Measurements from ENCODE around the gene MTG2.
"Not testable (repeated sequence)": the region's sequence is repeated elsewhere in the genome, so short reads cannot be mapped to it uniquely, and the experiment has no call there.

MTG2 gene

GRCh38 chr20:62146019-62146755 is 36.6 kb upstream of the MTG2 start:
- H2AK5ac ChIP-seq (ENCODE audit: low read length, severe bottlenecking): no peak overlapping the region
- H3K9me3 ChIP-seq (ENCODE audit: control insufficient read depth, low read length): no peaks in the 10 kb centered on the region
- no peak overlapping the region for H2BK15ac ChIP-seq (ENCODE audit: low read depth, poor library complexity, severe bottlenecking)
- H3K18ac ChIP-seq (ENCODE audit: low read depth in 1 of 2, low read length in 2 of 2): no peak overlapping the region
- H3K27ac ChIP-seq (ENCODE audit: low read length, poor library complexity, severe bottlenecking): no peak overlapping the region
- peak overlapping the region in 1 of 2 experiments; percentile 40 for H3K23ac ChIP-seq (ENCODE audit: low read length in 2 of 2)
- no peak overlapping the region for H3K14ac ChIP-seq (ENCODE audit: low read length in 2 of 2)
- no peak overlapping the region for H2BK5ac ChIP-seq (ENCODE audit: low read depth, low read length, poor library complexity, severe bottlenecking)
- no peak overlapping the region for H4K91ac ChIP-seq (ENCODE audit: low read length)
- peaks cover 36% of the 10 kb centered on the region for H3K4me1 ChIP-seq (ENCODE audit: control insufficient read depth, insufficient read depth, low read depth, low read length)
- 97% methylated on average over 22 of the region's 22 CpGs for WGBS
- H3K9ac ChIP-seq (ENCODE audit: low read length): no peak overlapping the region
- no peak for DNase-seq
- no peak overlapping the region for H2AFZ ChIP-seq (ENCODE audit: low read depth, low read length)
- no peak overlapping the region for H2BK12ac ChIP-seq (ENCODE audit: low read length in 2 of 2)
- H3K36me3 ChIP-seq (ENCODE audit: control insufficient read depth in 1 of 2, insufficient read depth in 2 of 2, low read depth in 1 of 2, low read length in 2 of 2): peaks cover 11 to 26% of the 10 kb centered on the region in 2 experiments
- H3K4ac ChIP-seq (ENCODE audit: low read depth in 1 of 2, low read length in 2 of 2): no peak overlapping the region
- no peak overlapping the region for H3K4me3 ChIP-seq (ENCODE audit: insufficient read depth in 1 of 2, low read depth in 1 of 2, low read length in 2 of 2)
- no peak overlapping the region for H3K4me2 ChIP-seq (ENCODE audit: low read length, poor library complexity, severe bottlenecking)
- H3K27me3 ChIP-seq (ENCODE audit: control insufficient read depth in 1 of 2, insufficient read depth in 1 of 2, low read length in 2 of 2): no peaks in the 10 kb centered on the region
- H2BK120ac ChIP-seq (ENCODE audit: low read depth, low read length): no peak overlapping the region
- peaks cover 9% of the 10 kb centered on the region for H3K79me1 ChIP-seq (replicated peaks; ENCODE audit: low read length, poor library complexity, severe bottlenecking)
- H4K8ac ChIP-seq (ENCODE audit: low read length): no peak overlapping the region

- no peak for DNase-seq
- Histone ChIP-seq H2AK5ac (ENCODE audit: low read length, severe bottlenecking) (no peak overlapping the region), H3K4me2 (ENCODE audit: low read length, poor library complexity, severe bottlenecking) (no peak overlapping the region), H3K27ac (ENCODE audit: low read length, poor library complexity, severe bottlenecking) (no peak overlapping the region), H2BK15ac (ENCODE audit: low read depth, poor library complexity, severe bottlenecking) (no peak overlapping the region), H2AFZ (ENCODE audit: low read depth, low read length) (no peak overlapping the region), H3K9me3 (ENCODE audit: control insufficient read depth, low read length) (no peaks in the 10 kb centered on the region), H3K14ac (ENCODE audit: low read length in 2 of 2) (no peak overlapping the region), H2BK12ac (ENCODE audit: low read length in 2 of 2) (peak overlapping the region in 1 of 2 experiments; percentile 31), H3K27me3 (ENCODE audit: control insufficient read depth in 1 of 2, insufficient read depth in 1 of 2, low read length in 2 of 2) (no peaks in the 10 kb centered on the region), H3K18ac (ENCODE audit: low read depth in 1 of 2, low read length in 2 of 2) (no peak overlapping the region), H3K79me1 (replicated peaks; ENCODE audit: low read length, poor library complexity, severe bottlenecking) (peaks cover 15% of the 10 kb centered on the region), H3K4me3 (ENCODE audit: insufficient read depth in 1 of 2, low read depth in 1 of 2, low read length in 2 of 2) (no peak overlapping the region), H4K8ac (ENCODE audit: low read length) (peak overlapping the region; percentile 27), H3K9ac (ENCODE audit: low read length) (no peak overlapping the region), H2BK5ac (ENCODE audit: low read depth, low read length, poor library complexity, severe bottlenecking) (no peak overlapping the region), H3K4ac (ENCODE audit: low read depth in 1 of 2, low read length in 2 of 2) (peak overlapping the region in 1 of 2 experiments; percentile 13), H4K91ac (ENCODE audit: low read length) (no peak overlapping the region), H3K36me3 (ENCODE audit: control insufficient read depth in 1 of 2, insufficient read depth in 2 of 2, low read depth in 1 of 2, low read length in 2 of 2) (peaks cover 11 to 29% of the 10 kb centered on the region in 2 experiments), H2BK120ac (ENCODE audit: low read depth, low read length) (no peak overlapping the region), H3K23ac (ENCODE audit: low read length in 2 of 2) (no peak overlapping the region), H3K4me1 (ENCODE audit: control insufficient read depth, insufficient read depth, low read depth, low read length) (peaks cover 41% of the 10 kb centered on the region)
- WGBS: 98% methylated on average over 6 of the region's 6 CpGs
Measured at GRCh38 chr20:62147125-62147524, 35.7 kb upstream of the MTG2 start.

- Histone ChIP-seq H4K8ac (ENCODE audit: low read length) (no peak overlapping the region), H2BK120ac (ENCODE audit: low read depth, low read length) (no peak overlapping the region), H3K4me1 (ENCODE audit: control insufficient read depth, insufficient read depth, low read depth, low read length) (peaks cover 42% of the 10 kb centered on the region), H3K4me2 (ENCODE audit: low read length, poor library complexity, severe bottlenecking) (no peak overlapping the region), H3K14ac (ENCODE audit: low read length in 2 of 2) (no peak overlapping the region), H2AK5ac (ENCODE audit: low read length, severe bottlenecking) (no peak overlapping the region), H2BK5ac (ENCODE audit: low read depth, low read length, poor library complexity, severe bottlenecking) (no peak overlapping the region), H3K27ac (ENCODE audit: low read length, poor library complexity, severe bottlenecking) (no peak overlapping the region), H3K79me1 (replicated peaks; ENCODE audit: low read length, poor library complexity, severe bottlenecking) (peaks cover 17% of the 10 kb centered on the region), H4K91ac (ENCODE audit: low read length) (no peak overlapping the region), H3K4ac (ENCODE audit: low read depth in 1 of 2, low read length in 2 of 2) (no peak overlapping the region), H2AFZ (ENCODE audit: low read depth, low read length) (no peak overlapping the region), H3K9me3 (ENCODE audit: control insufficient read depth, low read length) (no peaks in the 10 kb centered on the region), H2BK12ac (ENCODE audit: low read length in 2 of 2) (no peak overlapping the region), H3K18ac (ENCODE audit: low read depth in 1 of 2, low read length in 2 of 2) (no peak overlapping the region), H3K23ac (ENCODE audit: low read length in 2 of 2) (no peak overlapping the region), H3K27me3 (ENCODE audit: control insufficient read depth in 1 of 2, insufficient read depth in 1 of 2, low read length in 2 of 2) (no peaks in the 10 kb centered on the region), H3K36me3 (ENCODE audit: control insufficient read depth in 1 of 2, insufficient read depth in 2 of 2, low read depth in 1 of 2, low read length in 2 of 2) (peaks cover 13 to 33% of the 10 kb centered on the region in 2 experiments), H2BK15ac (ENCODE audit: low read depth, poor library complexity, severe bottlenecking) (no peak overlapping the region), H3K9ac (ENCODE audit: low read length) (no peak overlapping the region), H3K4me3 (ENCODE audit: insufficient read depth in 1 of 2, low read depth in 1 of 2, low read length in 2 of 2) (no peak overlapping the region)
- 96% methylated on average over 9 of the region's 9 CpGs for WGBS
- DNase-seq: no peak
Measured at GRCh38 chr20:62147528-62147927, 35.3 kb upstream of the MTG2 start.

GRCh38 chr20:62148383-62148782 is 34.4 kb upstream of the MTG2 start:
- not testable (repeated sequence) for H3K27ac ChIP-seq (ENCODE audit: low read length, poor library complexity, severe bottlenecking); DNase-seq; H3K14ac ChIP-seq (ENCODE audit: low read length in 2 of 2); H2BK12ac ChIP-seq (ENCODE audit: low read length in 2 of 2); H2BK15ac ChIP-seq (ENCODE audit: low read depth, poor library complexity, severe bottlenecking); H3K9ac ChIP-seq (ENCODE audit: low read length); H3K18ac ChIP-seq (ENCODE audit: low read depth in 1 of 2, low read length in 2 of 2); H4K8ac ChIP-seq (ENCODE audit: low read length); H3K4me3 ChIP-seq (ENCODE audit: insufficient read depth in 1 of 2, low read depth in 1 of 2, low read length in 2 of 2); H3K4me2 ChIP-seq (ENCODE audit: low read length, poor library complexity, severe bottlenecking); H2BK5ac ChIP-seq (ENCODE audit: low read depth, low read length, poor library complexity, severe bottlenecking); H3K27me3 ChIP-seq (ENCODE audit: control insufficient read depth in 1 of 2, insufficient read depth in 1 of 2, low read length in 2 of 2); H4K91ac ChIP-seq (ENCODE audit: low read length); H3K4ac ChIP-seq (ENCODE audit: low read depth in 1 of 2, low read length in 2 of 2); H2BK120ac ChIP-seq (ENCODE audit: low read depth, low read length); H3K9me3 ChIP-seq (ENCODE audit: control insufficient read depth, low read length); H2AK5ac ChIP-seq (ENCODE audit: low read length, severe bottlenecking); H2AFZ ChIP-seq (ENCODE audit: low read depth, low read length)
- H3K79me1 ChIP-seq (replicated peaks; ENCODE audit: low read length, poor library complexity, severe bottlenecking): peaks cover 21% of the 10 kb centered on the region
- over 99% methylated on average over 10 of the region's 10 CpGs for WGBS
- H3K23ac ChIP-seq (ENCODE audit: low read length in 2 of 2): peak overlapping the region in 1 of 2 experiments; percentile 5
- H3K36me3 ChIP-seq (ENCODE audit: control insufficient read depth in 1 of 2, insufficient read depth in 2 of 2, low read depth in 1 of 2, low read length in 2 of 2): peaks cover 20 to 42% of the 10 kb centered on the region in 2 experiments
- peaks cover 42% of the 10 kb centered on the region for H3K4me1 ChIP-seq (ENCODE audit: control insufficient read depth, insufficient read depth, low read depth, low read length)
